Tibial nerve (tissue), 4 donors: Measurements from ENCODE around the gene PRKAR1B. TPM values are rescaled to one million over a fixed set of nuclear protein-coding genes. Genes with fewer than 3 reads are reported as not detected.

ENCODE experiments used
- DNase-seq, 2 donors: peaks; one replicate each; pipeline ENCODE4 v3.0.0-alpha.2; 2019; ENCODE audit warnings: low spot score in 2 of 2
- H3K27ac ChIP-seq, 4 donors: fragments of 200-600 bp; sonication (generic) in 3 of 4; one replicate each; pipeline ENCODE4 v1.5.1; 2017 to 2019; ENCODE audit warnings: mild to moderate bottlenecking in 1 of 4
- H3K27me3 ChIP-seq, 2 donors: fragments of 200-600 bp; sonication (generic) in 1 of 2; one replicate each; pipeline versions ENCODE4 v1.5.1 to v1.6.0; 2017 to 2019
- H3K36me3 ChIP-seq, 3 donors: fragments of 200-600 bp; sonication (generic); one replicate each; pipeline ENCODE4 v1.5.1; 2018 to 2019
- H3K4me1 ChIP-seq, 4 donors: fragments of 200-600 bp; sonication (generic) in 3 of 4; one replicate each; pipeline ENCODE4 v1.5.1; 2017 to 2019
- H3K4me3 ChIP-seq, 4 donors: fragments of 200-600 bp; sonication (generic) in 3 of 4; one replicate each; pipeline ENCODE4 v1.5.1; 2017 to 2019; ENCODE audit warnings: mild to moderate bottlenecking in 1 of 4, moderate library complexity in 1 of 4
- H3K9me3 ChIP-seq, 4 donors: fragments of 200-600 bp; sonication (generic) in 3 of 4; one replicate each; pipeline ENCODE4 v1.5.1; 2017 to 2019
- EP300 ChIP-seq, 2 donors: sonication (generic); formaldehyde crosslinking; IDR thresholded peaks; one replicate each; pipeline ENCODE4 v1.6.1; 2017; ENCODE audit warnings: antibody characterized with exemption in 2 of 2, mild to moderate bottlenecking in 1 of 2
- POLR2A ChIP-seq, 2 donors: fragments of 450-650 bp; IDR thresholded peaks; one replicate each; pipeline ENCODE4 v1.6.1; 2017; ENCODE audit warnings: antibody characterized with exemption in 2 of 2, mild to moderate bottlenecking in 2 of 2, moderate library complexity in 2 of 2
- WGBS, 2 donors: methylation state at CpG; one replicate each; pipeline ENCODE4 v1.1.5; 2018; 5-methylcytosine and 5-hydroxymethylcytosine counted together
- total RNA-seq, 4 donors: library from RNA; depleted of rRNA; stranded (reverse); fragments of >200 nt; gene quantifications; one replicate each; pipeline ENCODE4 v1.1.0, GENCODE V29; 2016
- TF ChIP-seq, protein P1 (sequence below), 5 experiments: fragments of 200-600 bp in 3 of 5; fragments of 450-650 bp in 2 of 5; sonication (generic) in 3 of 5; IDR thresholded peaks; one replicate each; pipeline ENCODE4 v1.5.1; 2016 to 2019; ENCODE audit warnings: antibody characterized with exemption in 5 of 5, mild to moderate bottlenecking in 3 of 5, moderate library complexity in 2 of 5

PRKAR1B gene
- total RNA-seq, 4 donors from 2014 or later = 2.7 to 12.3 (median 4.8) TPM

DNA sequence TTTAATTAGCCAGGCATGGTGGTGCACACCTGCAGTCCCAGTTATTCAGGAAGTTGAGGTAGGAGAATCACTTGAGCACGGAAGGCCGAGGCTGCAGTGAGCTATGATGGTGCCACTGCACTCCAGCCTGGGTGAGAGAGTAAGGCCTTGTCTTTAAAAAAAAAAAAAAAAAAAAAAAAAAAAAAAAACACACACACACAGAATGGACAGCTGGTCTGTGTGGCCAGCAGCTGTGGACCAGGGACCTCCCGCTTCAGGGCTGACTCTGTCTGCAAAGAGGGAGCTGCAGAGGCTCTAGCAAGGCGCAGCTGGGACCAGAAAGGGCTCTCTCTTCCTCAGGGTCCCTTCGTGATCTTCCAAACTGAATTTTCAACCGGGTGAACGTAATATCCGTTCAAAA lies 54.2 kb downstream of the PRKAR1B start:
- H3K4me1 ChIP-seq = peaks cover 0 to 13% (median 2%) of the 10 kb centered on the region in 4 donors
- TF ChIP-seq EP300 (IDR thresholded peaks at IDR 0.05) = no peak
- TF ChIP-seq, protein P1, sequence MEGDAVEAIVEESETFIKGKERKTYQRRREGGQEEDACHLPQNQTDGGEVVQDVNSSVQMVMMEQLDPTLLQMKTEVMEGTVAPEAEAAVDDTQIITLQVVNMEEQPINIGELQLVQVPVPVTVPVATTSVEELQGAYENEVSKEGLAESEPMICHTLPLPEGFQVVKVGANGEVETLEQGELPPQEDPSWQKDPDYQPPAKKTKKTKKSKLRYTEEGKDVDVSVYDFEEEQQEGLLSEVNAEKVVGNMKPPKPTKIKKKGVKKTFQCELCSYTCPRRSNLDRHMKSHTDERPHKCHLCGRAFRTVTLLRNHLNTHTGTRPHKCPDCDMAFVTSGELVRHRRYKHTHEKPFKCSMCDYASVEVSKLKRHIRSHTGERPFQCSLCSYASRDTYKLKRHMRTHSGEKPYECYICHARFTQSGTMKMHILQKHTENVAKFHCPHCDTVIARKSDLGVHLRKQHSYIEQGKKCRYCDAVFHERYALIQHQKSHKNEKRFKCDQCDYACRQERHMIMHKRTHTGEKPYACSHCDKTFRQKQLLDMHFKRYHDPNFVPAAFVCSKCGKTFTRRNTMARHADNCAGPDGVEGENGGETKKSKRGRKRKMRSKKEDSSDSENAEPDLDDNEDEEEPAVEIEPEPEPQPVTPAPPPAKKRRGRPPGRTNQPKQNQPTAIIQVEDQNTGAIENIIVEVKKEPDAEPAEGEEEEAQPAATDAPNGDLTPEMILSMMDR (IDR thresholded peaks at IDR 0.05) = no peak
- no peak for TF ChIP-seq POLR2A (IDR thresholded peaks at IDR 0.05)
- H3K27me3 ChIP-seq = no peaks in the 10 kb centered on the region
- H3K9me3 ChIP-seq = no peaks in the 10 kb centered on the region
- H3K36me3 ChIP-seq = peaks cover 0 to 8% (median 0%) of the 10 kb centered on the region in 3 donors
- WGBS, 2 donors = 83 to 85% methylated on average over 8 of the region's 8 CpGs
- no peak for DNase-seq
- H3K4me3 ChIP-seq = no peak overlapping the region
- H3K27ac ChIP-seq = no peak overlapping the region

DNA sequence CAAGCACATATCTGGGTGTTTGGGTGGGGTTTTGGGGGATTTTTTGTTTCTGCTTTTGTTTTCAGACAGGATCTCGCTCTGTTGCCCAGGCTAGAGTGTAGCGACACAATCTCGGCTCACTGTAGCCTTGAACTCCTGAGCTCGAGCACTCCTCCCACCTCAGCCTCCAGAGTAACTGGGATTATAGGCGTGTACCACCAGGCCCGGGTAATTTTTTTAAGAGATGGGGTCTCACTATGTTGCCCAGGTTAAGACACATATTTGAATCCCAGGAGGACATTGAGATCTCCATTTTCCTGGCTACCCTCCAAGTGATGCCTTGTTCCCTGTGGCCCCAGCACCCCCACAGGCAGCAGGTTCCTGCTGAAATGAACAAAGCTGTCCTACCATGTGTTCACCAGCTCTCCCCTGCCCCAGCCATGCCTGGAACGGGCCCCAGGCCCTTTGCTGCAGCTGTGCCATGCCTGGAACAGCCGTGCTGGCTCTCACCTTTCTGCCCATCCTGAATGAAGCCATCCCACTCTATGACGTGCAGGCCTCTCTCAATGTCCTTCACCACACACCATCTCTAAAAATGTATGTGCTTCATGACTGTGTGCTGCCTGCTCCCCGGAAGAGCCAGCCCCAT lies 55.6 kb downstream of the PRKAR1B start:
- TF ChIP-seq EP300 (IDR thresholded peaks at IDR 0.05) (no peak), POLR2A (IDR thresholded peaks at IDR 0.05) (no peak)
- TF ChIP-seq, protein P1 (IDR thresholded peaks at IDR 0.05) = no peak
- Histone ChIP-seq H3K27ac (no peak overlapping the region), H3K9me3 (no peaks in the 10 kb centered on the region), H3K4me1 (peaks cover 0 to 19% (median 2%) of the 10 kb centered on the region in 4 donors), H3K27me3 (no peaks in the 10 kb centered on the region), H3K4me3 (no peak overlapping the region), H3K36me3 (no peaks in the 10 kb centered on the region)
- 93 to 96% methylated on average over 10 of the region's 10 CpGs for WGBS, 2 donors
- no peak for DNase-seq

DNA sequence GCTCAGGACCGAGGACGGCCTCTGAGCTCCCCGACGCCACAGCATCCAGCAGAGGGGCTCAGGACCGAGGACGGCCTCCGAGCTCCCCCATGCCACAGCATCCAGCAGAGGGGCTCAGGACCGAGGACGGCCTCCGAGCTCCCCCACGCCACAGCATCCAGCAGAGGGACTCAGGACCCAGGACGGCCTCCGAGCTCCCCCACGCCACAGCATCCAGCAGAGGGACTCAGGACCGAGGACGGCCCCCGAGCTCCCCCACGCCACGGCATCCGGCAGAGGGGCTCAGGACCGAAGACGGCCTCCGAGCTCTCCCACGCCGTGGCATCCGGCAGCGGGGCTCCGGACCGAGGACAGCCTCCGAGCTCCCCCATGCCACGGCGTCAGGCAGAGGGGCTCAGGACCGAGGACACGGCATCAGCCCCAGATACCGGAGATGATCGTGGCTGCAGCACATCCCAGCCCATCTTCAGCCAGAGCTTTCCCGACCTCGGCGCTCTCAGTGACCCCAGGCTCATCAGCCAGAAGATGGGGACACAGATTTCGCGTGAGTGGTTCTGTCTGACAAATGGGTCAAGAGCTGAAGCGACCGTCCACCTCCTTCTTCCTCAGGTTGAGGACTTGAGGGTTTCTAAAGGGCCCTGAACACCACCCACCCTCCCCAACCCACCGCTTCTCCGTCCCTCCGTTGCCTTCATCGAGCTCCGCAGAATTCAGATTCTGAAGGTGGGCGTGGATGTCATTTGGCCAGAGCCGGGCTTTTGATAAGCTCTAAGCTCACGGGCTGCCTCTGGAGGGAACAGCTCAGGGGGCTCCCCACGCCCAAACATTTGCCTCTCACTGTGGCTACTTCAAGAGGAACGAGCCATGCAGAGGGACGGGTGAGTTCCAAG lies 56.3 kb downstream of the PRKAR1B start:
- Histone ChIP-seq H3K4me1 (peaks cover 0 to 23% (median 2%) of the 10 kb centered on the region in 4 donors), H3K9me3 (no peaks in the 10 kb centered on the region), H3K27ac (no peak overlapping the region), H3K27me3 (no peaks in the 10 kb centered on the region), H3K36me3 (no peaks in the 10 kb centered on the region), H3K4me3 (no peak overlapping the region)
- TF ChIP-seq POLR2A (IDR thresholded peaks at IDR 0.05) = no peak
- TF ChIP-seq, protein P1 (IDR thresholded peaks at IDR 0.05) = no peak
- TF ChIP-seq EP300 (IDR thresholded peaks at IDR 0.05) = no peak
- DNase-seq = no peak
- 91 to 92% methylated on average over 36 to 40 of the region's 54 CpGs for WGBS, 2 donors

DNA sequence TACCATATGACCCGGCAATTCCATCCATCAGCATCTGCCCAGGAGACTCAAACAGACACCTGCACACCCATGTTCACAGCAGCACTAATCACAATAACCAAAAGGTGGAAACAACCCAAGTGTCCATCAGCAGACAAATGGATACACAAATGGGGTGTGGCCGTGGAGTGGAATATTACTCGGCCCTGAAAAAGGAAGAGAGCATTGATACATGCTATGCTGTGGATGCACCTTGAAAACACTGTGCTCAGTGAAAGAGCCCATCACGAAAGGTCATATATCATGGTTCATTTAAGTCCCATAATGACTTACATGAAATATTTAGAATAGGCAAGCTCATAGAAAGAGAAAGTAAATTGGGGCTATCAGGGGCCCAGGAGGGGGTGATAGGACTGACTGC lies 58.1 kb downstream of the PRKAR1B start:
- Histone ChIP-seq H3K27ac (peak overlapping the region in 2 of 4 donors; percentile 2 to 65), H3K4me1 (peaks cover 0 to 34% (median 8%) of the 10 kb centered on the region in 4 donors), H3K36me3 (no peaks in the 10 kb centered on the region), H3K9me3 (no peaks in the 10 kb centered on the region), H3K27me3 (no peaks in the 10 kb centered on the region), H3K4me3 (no peak overlapping the region)
- no peak for DNase-seq
- WGBS, 2 donors = 89 to 94% methylated on average over 4 of the region's 4 CpGs
- no peak for TF ChIP-seq POLR2A (IDR thresholded peaks at IDR 0.05)
- TF ChIP-seq, protein P1 (IDR thresholded peaks at IDR 0.05) = no peak
- no peak for TF ChIP-seq EP300 (IDR thresholded peaks at IDR 0.05)
